HepG2 (cell line): Measurements from ENCODE around the gene TRPV4. TPM values are rescaled to one million over a fixed set of nuclear protein-coding genes. Genes with fewer than 3 reads are reported as not detected.

Experiments used
- ATAC-seq: fragments of 200-7000 bp; cut with Tn5 transposase; 3 replicates; pipeline ENCODE4 v1.9.1; 2020; ENCODE audit warnings: mild to moderate bottlenecking, moderate library complexity
- BruUV-seq: library from RNA; stranded (reverse); fragments of 400-500 nt; replicated peaks from 2 replicates; lab custom pipeline; 2021; lab: Mats Ljungman, UMichigan
- CTCF ChIA-PET: fragments of 300-600 bp; formaldehyde crosslinking; extraction: SDS; loops from one replicate; lab custom pipeline; 2021; ENCODE audit warnings: low total read pairs, inconsistent platforms, low intra/inter-chr PET ratio; lab: Yijun Ruan, JAX
- POLR2A ChIA-PET: fragments of 350-600 bp; sonication (Branson Sonifier 250); formaldehyde crosslinking; loops from one replicate; lab custom pipeline; 2020; ENCODE audit warnings: antibody characterized with exemption, inconsistent platforms; lab: Yijun Ruan, JAX
- DNase-seq: peaks from one replicate; pipeline ENCODE4 v3.0.0-alpha.2; 2015; ENCODE audit warnings: low spot score
- FAIRE-seq: peaks from 3 replicates; lab custom pipeline; 2011; peaks lifted over from hg19 to GRCh38; lab: Jason Lieb, UNC
- H2AFZ ChIP-seq: one replicate; pipeline ENCODE4 v1.6.1; 2011; ENCODE audit warnings: low read length, inconsistent platforms
- H3K27ac ChIP-seq: fragments of 300-600 bp; 3 replicates; pipeline ENCODE4 v1.8.0; 2011; ENCODE audit warnings: mixed run types, mild to moderate bottlenecking, mixed read lengths, low read length, inconsistent platforms; ENCODE audit not compliant: insufficient read depth; ENCODE audit errors: extremely low read length
- H3K27me3 ChIP-seq, 2 experiments: fragments of 200-600 bp in 1 of 2; 2 replicates in 1 of 2; 3 replicates in 1 of 2; pipeline versions ENCODE4 v1.6.0 to v1.8.0; 2011; ENCODE audit warnings: low read length in 2 of 2, mild to moderate bottlenecking in 2 of 2, moderate library complexity in 2 of 2, inconsistent platforms in 1 of 2; ENCODE audit not compliant: insufficient read depth in 2 of 2, control insufficient read depth in 1 of 2
- H3K36me3 ChIP-seq, 2 experiments: fragments of 200-600 bp in 1 of 2; replicated peaks in 1 of 2; 2 replicates in 1 of 2; 3 replicates in 1 of 2; pipeline versions ENCODE4 v1.5.1 to v1.8.0; 2011; ENCODE audit warnings: low read length in 2 of 2, inconsistent platforms in 1 of 2; ENCODE audit not compliant: insufficient read depth in 2 of 2, control insufficient read depth in 1 of 2
- H3K4me1 ChIP-seq: 2 replicates; pipeline ENCODE4 v1.5.1; 2012; ENCODE audit warnings: low read length, inconsistent platforms; ENCODE audit not compliant: insufficient read depth
- H3K4me2 ChIP-seq: 2 replicates; pipeline ENCODE4 v1.6.0; 2011; ENCODE audit warnings: low read depth, low read length, inconsistent platforms
- H3K4me3 ChIP-seq, 3 experiments: fragments of 200-600 bp in 1 of 3; sonication (generic), shearing (Covaris generic) in 1 of 3; replicated peaks in 1 of 3; 2 replicates each; pipeline ENCODE4 v1.5.1; 2011 to 2016; ENCODE audit warnings: low read length in 3 of 3, inconsistent platforms in 2 of 3, low read depth in 2 of 3, mild to moderate bottlenecking in 2 of 3, control low read depth in 1 of 3, mixed read lengths in 1 of 3; ENCODE audit not compliant: insufficient read depth in 1 of 3
- H3K79me2 ChIP-seq: one replicate; pipeline ENCODE4 v1.6.1; 2011; ENCODE audit warnings: low read length, inconsistent platforms; ENCODE audit not compliant: insufficient read depth
- H3K9ac ChIP-seq: 2 replicates; pipeline ENCODE4 v1.6.0; 2011; ENCODE audit warnings: mild to moderate bottlenecking, low read depth, low read length, inconsistent platforms; ENCODE audit not compliant: insufficient read depth
- H3K9me3 ChIP-seq: 2 replicates; pipeline ENCODE4 v1.5.1; 2012; ENCODE audit warnings: mild to moderate bottlenecking, low read length
- H4K20me1 ChIP-seq: 2 replicates; pipeline ENCODE4 v1.6.0; 2011; ENCODE audit warnings: inconsistent platforms, mild to moderate bottlenecking, low read length, moderate library complexity; ENCODE audit not compliant: insufficient read depth
- AHR ChIP-seq: IDR thresholded peaks from 2 replicates; pipeline ENCODE4 v1.6.1; 2018; ENCODE audit warnings: missing genetic modification reagents, missing compliant biosample characterization
- ARNTL ChIP-seq: sonication (generic); formaldehyde crosslinking; IDR thresholded peaks from 2 replicates; pipeline ENCODE4 v1.4.0; 2020; ENCODE audit warnings: mild to moderate bottlenecking, missing genetic modification reagents
- ATM ChIP-seq: fragments of 450-650 bp; IDR thresholded peaks from 2 replicates; pipeline ENCODE4 v1.7.1; 2017; ENCODE audit warnings: mild to moderate bottlenecking, borderline replicate concordance
- CCDC6 ChIP-seq: sonication (generic); formaldehyde crosslinking; IDR thresholded peaks from 2 replicates; pipeline ENCODE4 v1.8.1; 2022; ENCODE audit warnings: mild to moderate bottlenecking, missing genetic modification reagents, moderate library complexity
- JUND ChIP-seq: sonication (generic); formaldehyde crosslinking; IDR thresholded peaks from 2 replicates; pipeline ENCODE4 v1.8.0; 2022; ENCODE audit warnings: mild to moderate bottlenecking, missing genetic modification reagents
- KDM5A ChIP-seq: fragments of 200-600 bp; sonication (generic); IDR thresholded peaks from 2 replicates; pipeline ENCODE4 v1.7.0; 2018; ENCODE audit warnings: antibody characterized with exemption, mild to moderate bottlenecking, low read length, borderline replicate concordance
- NFRKB ChIP-seq: fragments of 450-650 bp; IDR thresholded peaks from 2 replicates; pipeline ENCODE4 v1.6.1; 2017
- POGZ ChIP-seq: sonication (generic); formaldehyde crosslinking; IDR thresholded peaks from 2 replicates; pipeline ENCODE4 v1.4.0; 2020; ENCODE audit warnings: mild to moderate bottlenecking, missing genetic modification reagents
- SP1 ChIP-seq, 2 experiments: fragments of 450-650 bp in 1 of 2; sonication (generic) in 1 of 2; formaldehyde crosslinking in 1 of 2; IDR thresholded peaks; 2 replicates each; pipeline versions ENCODE4 v1.4.0 to v1.6.1; 2016 to 2020; ENCODE audit warnings: missing genetic modification reagents in 1 of 2
- SRSF4 ChIP-seq: fragments of 200-400 bp; formaldehyde crosslinking; IDR thresholded peaks from one replicate; pipeline ENCODE4 v1.6.1; 2018; ENCODE audit warnings: mild to moderate bottlenecking, low read depth, low read length, moderate library complexity; ENCODE audit not compliant: poor library complexity, severe bottlenecking
- TCF7 ChIP-seq: sonication (generic); IDR thresholded peaks from 2 replicates; pipeline ENCODE4 v1.6.1; 2016; ENCODE audit warnings: antibody characterized with exemption, low read depth
- WIZ ChIP-seq: sonication (generic); formaldehyde crosslinking; IDR thresholded peaks from 2 replicates; pipeline ENCODE4 v1.5.1; 2020; ENCODE audit warnings: mild to moderate bottlenecking, missing genetic modification reagents
- ZBTB14 ChIP-seq: sonication (generic); formaldehyde crosslinking; IDR thresholded peaks from 2 replicates; pipeline ENCODE4 v1.4.0; 2020; ENCODE audit warnings: missing genetic modification reagents
- ZNF512B ChIP-seq: sonication (generic); formaldehyde crosslinking; IDR thresholded peaks from 2 replicates; pipeline ENCODE4 v1.5.1; 2020; ENCODE audit warnings: missing genetic modification reagents, mild to moderate bottlenecking, borderline replicate concordance
- ZNF572 ChIP-seq: sonication (generic); formaldehyde crosslinking; IDR thresholded peaks from 2 replicates; pipeline ENCODE4 v1.5.1; 2020; ENCODE audit warnings: mild to moderate bottlenecking, missing genetic modification reagents
- ZNF777 ChIP-seq: sonication (generic); formaldehyde crosslinking; IDR thresholded peaks from 2 replicates; pipeline ENCODE4 v1.4.0; 2020; ENCODE audit warnings: missing genetic modification reagents
- ZNF891 ChIP-seq: sonication (generic); formaldehyde crosslinking; IDR thresholded peaks from 2 replicates; pipeline ENCODE4 v1.5.0; 2020; ENCODE audit warnings: mild to moderate bottlenecking, missing genetic modification reagents
- WGBS: methylation state at CpG from one replicate; pipeline ENCODE4 v1.1.6; 2017; ENCODE audit warnings: low lambda C conversion rate; 5-methylcytosine and 5-hydroxymethylcytosine counted together
- in situ Hi-C: cut with HindIII; loops from 2 replicates; pipeline ENCODE4 v1.10.0; 2017; ENCODE audit warnings: low pct_unique_long_range_greater_than_20kb; ENCODE audit not compliant: extremely low pct_ligation_motif_present
- intact Hi-C: fragments of 100-400 bp; cut with micrococcal nuclease; formaldehyde crosslinking; loops from one replicate; pipeline ENCODE4 v1.10.0; 2022; ENCODE audit not compliant: unreplicated experiment
- polyA plus RNA-seq, 8 experiments: library from polyadenylated mRNA; depleted of rRNA in 3 of 8; stranded (reverse) in 7 of 8; unstranded in 1 of 8; fragments of >200 nt; fragmentation: Illumina TruSeq in 4 of 8; extraction: Trizol in 4 of 8; gene quantifications; 2 replicates each; pipeline versions ENCODE4 v1.2.1 to v1.2.3, GENCODE V29; 2011 to 2016; ENCODE audit warnings: low read depth in 4 of 8, missing spikeins in 1 of 8, mixed read lengths in 1 of 8; ENCODE audit not compliant: insufficient read depth in 1 of 8
- total RNA-seq, 5 experiments: library from RNA; depleted of rRNA; stranded (reverse); fragments of >200 nt; fragmentation: Illumina TruSeq; extraction: Trizol; gene quantifications; 2 replicates each; pipeline ENCODE4 v1.2.3, GENCODE V29; 2016; ENCODE audit warnings: low read depth in 1 of 5

TRPV4 gene
- total and polyA plus RNA-seq, 2 of the 13 experiments (the other 11 are each of a cell fraction or from before 2014, with no cell fraction given): 0.66 to 4.7 TPM

DNA sequence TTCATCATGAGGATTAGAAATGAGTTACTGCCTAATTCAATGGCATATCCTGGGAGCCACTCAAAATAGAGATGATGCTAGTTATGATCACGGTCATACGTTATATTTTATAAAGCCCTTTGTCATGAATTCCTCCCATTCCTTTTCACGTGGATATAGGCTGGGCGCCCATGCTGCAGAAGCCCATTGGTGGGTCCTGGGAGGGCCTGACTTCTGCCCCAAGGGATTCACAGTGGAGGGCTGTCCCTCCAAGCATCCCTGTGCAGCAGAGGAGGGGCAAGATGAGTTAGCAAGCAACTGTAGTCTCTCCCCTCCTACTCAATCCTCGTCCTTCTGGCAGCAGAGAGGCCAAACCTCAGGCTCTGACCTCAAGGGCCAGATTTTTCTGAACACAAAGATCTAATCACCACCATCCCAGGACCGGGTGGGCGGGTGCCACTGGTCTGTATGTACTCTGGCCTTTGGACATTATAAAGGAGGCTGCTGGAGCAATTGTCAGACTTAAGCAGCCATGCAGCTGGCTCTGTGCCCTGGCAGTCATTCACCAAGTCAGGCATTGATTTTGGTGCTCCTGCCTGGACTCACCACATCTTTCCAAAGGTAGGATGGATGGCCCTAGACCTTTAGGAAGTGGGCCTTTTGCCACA is 38.6 kb upstream of the TRPV4 start:
- H3K36me3 ChIP-seq: no peaks in the 10 kb centered on the region; a peak in 1 of 5 replicates
- TF ChIP-seq CCDC6 (CRISPR knock-in tag) (no peak), ZNF891 (CRISPR knock-in tag) (no peak), SP1 (IDR thresholded peaks at IDR 0.05) (no peak), SP1 (CRISPR knock-in tag; IDR thresholded peaks at IDR 0.05) (no peak), ZNF777 (CRISPR knock-in tag) (no peak), ARNTL (CRISPR knock-in tag) (no peak), SRSF4 (no peak), JUND (CRISPR knock-in tag) (no peak), KDM5A (no peak), ZNF572 (CRISPR knock-in tag) (no peak), AHR (CRISPR knock-in tag) (no peak), ZNF512B (no peak), ATM (no peak), WIZ (CRISPR knock-in tag) (no peak), TCF7 (no peak), NFRKB (no peak), POGZ (CRISPR knock-in tag) (no peak), ZBTB14 (CRISPR knock-in tag) (no peak)
- no peaks in the 10 kb centered on the region for H3K27me3 ChIP-seq
- intact Hi-C loops: no loop called here
- H3K4me3 ChIP-seq: no peak overlapping the region
- in situ Hi-C loops: no loop called here
- H4K20me1 ChIP-seq: no peaks in the 10 kb centered on the region
- peak overlapping the region; percentile 16 for H3K27ac ChIP-seq
- no peaks in the 10 kb centered on the region for H3K9me3 ChIP-seq
- peak; percentile 80 for ATAC-seq
- H3K79me2 ChIP-seq: no peaks in the 10 kb centered on the region
- H3K4me2 ChIP-seq: no peak overlapping the region
- H3K4me1 ChIP-seq: peaks cover 46% of the 10 kb centered on the region
- BruUV-seq: no TSS peak
- ChIA-PET CTCF (no interaction called here), POLR2A (no interaction called here)
- peak; percentile 39 for DNase-seq
- H3K9ac ChIP-seq: no peak overlapping the region
- FAIRE-seq: no peak
- WGBS: 66% methylated on average over 7 of the region's 7 CpGs
- no peak overlapping the region for H2AFZ ChIP-seq
